MCF 10A (cell line): Measurements from ENCODE around the gene LUZP2. TPM values are rescaled to one million over a fixed set of nuclear protein-coding genes. Genes with fewer than 3 reads are reported as not detected.

Experiments
- BruUV-seq: library from RNA; stranded (reverse); fragments of 400-500 nt; replicated peaks from 2 replicates; lab custom pipeline; 2021; lab: Mats Ljungman, UMichigan
- CTCF ChIA-PET: fragments of 300-600 bp; sonication (Branson Sonifier 250); formaldehyde crosslinking; extraction: SDS; loops from one replicate; lab custom pipeline; 2021; ENCODE audit warnings: antibody characterized with exemption, inconsistent platforms; lab: Yijun Ruan, JAX
- POLR2A ChIA-PET: fragments of 300-600, 350-650 bp; sonication (Branson Sonifier 250); formaldehyde crosslinking; extraction: SDS; loops from one replicate; lab custom pipeline; 2020; ENCODE audit warnings: antibody characterized with exemption, inconsistent platforms; lab: Yijun Ruan, JAX
- DNase-seq: peaks from one replicate; pipeline ENCODE4 v3.0.0-alpha.2; 2018; ENCODE audit not compliant: unreplicated experiment
- H3K27ac Mint-ChIP-seq: one replicate; pipeline ENCODE4 v1.8.0; 2022; ENCODE audit warnings: mild to moderate bottlenecking, low read depth, mixed read lengths; ENCODE audit not compliant: unreplicated experiment
- H3K27me3 Mint-ChIP-seq: one replicate; pipeline ENCODE4 v1.8.0; 2022; ENCODE audit warnings: mixed read lengths; ENCODE audit not compliant: insufficient read depth, unreplicated experiment
- H3K36me3 Mint-ChIP-seq: one replicate; pipeline ENCODE4 v1.8.0; 2022; ENCODE audit warnings: mild to moderate bottlenecking, moderate library complexity, mixed read lengths; ENCODE audit not compliant: insufficient read depth, unreplicated experiment
- H3K4me1 Mint-ChIP-seq: one replicate; pipeline ENCODE4 v1.8.0; 2022; ENCODE audit warnings: mixed read lengths; ENCODE audit not compliant: insufficient read depth, unreplicated experiment
- H3K4me3 Mint-ChIP-seq: one replicate; pipeline ENCODE4 v1.8.0; 2022; ENCODE audit warnings: mild to moderate bottlenecking, moderate library complexity, mixed read lengths; ENCODE audit not compliant: unreplicated experiment
- H3K9me3 Mint-ChIP-seq: one replicate; pipeline ENCODE4 v1.8.0; 2022; ENCODE audit warnings: mixed read lengths; ENCODE audit not compliant: unreplicated experiment
- intact Hi-C: fragments of 100-400 bp; cut with micrococcal nuclease; formaldehyde crosslinking; loops from 2 replicates; pipeline ENCODE4 v1.14.1; 2022
- total RNA-seq: library from RNA; stranded (reverse); gene quantifications from 2 replicates; pipeline ENCODE4 v1.2.3, GENCODE V29; 2022
- TF ChIP-seq, protein P1 (sequence below): fragments of 200-600 bp; IDR thresholded peaks from one replicate; pipeline ENCODE4 v1.8.0; 2022; ENCODE audit warnings: antibody characterized with exemption, mild to moderate bottlenecking; ENCODE audit not compliant: unreplicated experiment

LUZP2 gene
- total RNA-seq, 1 experiment from 2014 or later, result not detected

DNA sequence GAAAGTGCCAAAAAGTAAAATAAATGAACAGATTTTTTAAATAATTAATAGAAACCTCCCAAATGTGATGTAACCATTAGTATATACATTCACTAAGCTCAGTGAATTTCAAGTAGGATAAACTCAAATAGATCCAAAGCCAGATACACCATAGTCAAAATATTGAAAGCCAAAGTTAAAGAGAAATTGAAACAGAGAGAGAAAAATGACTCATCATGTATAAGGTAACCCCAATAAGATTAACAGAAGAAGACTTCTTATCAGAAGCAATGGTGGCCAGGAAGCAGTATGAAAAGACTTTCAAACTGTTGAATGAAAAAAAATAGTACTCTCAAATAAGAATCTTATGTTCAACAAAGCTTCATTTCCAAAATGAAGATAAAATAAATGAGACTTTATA lies 70.5 kb downstream of the LUZP2 start:
- DNase-seq, result no peak
- no peaks in the 10 kb centered on the region for H3K9me3 Mint-ChIP-seq
- no peaks in the 10 kb centered on the region for H3K36me3 Mint-ChIP-seq
- no peak overlapping the region for H3K4me3 Mint-ChIP-seq
- H3K27me3 Mint-ChIP-seq, result peaks cover 62% of the 10 kb centered on the region
- H3K4me1 Mint-ChIP-seq, result no peaks in the 10 kb centered on the region
- intact Hi-C loops, result no loop called here
- BruUV-seq, result no TSS peak
- TF ChIP-seq, protein P1, sequence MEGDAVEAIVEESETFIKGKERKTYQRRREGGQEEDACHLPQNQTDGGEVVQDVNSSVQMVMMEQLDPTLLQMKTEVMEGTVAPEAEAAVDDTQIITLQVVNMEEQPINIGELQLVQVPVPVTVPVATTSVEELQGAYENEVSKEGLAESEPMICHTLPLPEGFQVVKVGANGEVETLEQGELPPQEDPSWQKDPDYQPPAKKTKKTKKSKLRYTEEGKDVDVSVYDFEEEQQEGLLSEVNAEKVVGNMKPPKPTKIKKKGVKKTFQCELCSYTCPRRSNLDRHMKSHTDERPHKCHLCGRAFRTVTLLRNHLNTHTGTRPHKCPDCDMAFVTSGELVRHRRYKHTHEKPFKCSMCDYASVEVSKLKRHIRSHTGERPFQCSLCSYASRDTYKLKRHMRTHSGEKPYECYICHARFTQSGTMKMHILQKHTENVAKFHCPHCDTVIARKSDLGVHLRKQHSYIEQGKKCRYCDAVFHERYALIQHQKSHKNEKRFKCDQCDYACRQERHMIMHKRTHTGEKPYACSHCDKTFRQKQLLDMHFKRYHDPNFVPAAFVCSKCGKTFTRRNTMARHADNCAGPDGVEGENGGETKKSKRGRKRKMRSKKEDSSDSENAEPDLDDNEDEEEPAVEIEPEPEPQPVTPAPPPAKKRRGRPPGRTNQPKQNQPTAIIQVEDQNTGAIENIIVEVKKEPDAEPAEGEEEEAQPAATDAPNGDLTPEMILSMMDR, result no peak
- ChIA-PET POLR2A (no interaction called here), CTCF (interaction anchor here (0.7 kb wide), 1 partner anchor 39 kb away, joined by 3 read pairs; no protein-coding TSS in a partner anchor)
- no peak overlapping the region for H3K27ac Mint-ChIP-seq

DNA sequence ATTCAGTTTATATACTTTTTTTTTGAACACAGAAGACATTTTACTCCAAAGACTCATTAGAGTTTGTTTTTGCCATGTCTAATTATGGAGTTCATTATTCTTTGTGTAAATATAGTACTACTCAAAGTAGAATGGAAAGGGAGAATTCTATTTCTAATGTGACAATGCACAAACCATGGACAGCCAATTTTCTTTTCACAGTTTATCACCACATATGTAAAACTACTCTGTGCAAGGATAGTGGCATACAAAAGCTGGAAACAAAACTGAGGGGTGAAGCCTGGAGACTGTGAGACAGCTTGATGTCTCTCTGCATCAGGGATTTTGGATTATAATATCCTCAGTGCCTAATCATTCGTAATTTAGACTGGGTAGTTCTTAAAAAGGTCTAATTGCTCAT lies 75.5 kb downstream of the LUZP2 start:
- H3K9me3 Mint-ChIP-seq, result no peaks in the 10 kb centered on the region
- peaks cover 6% of the 10 kb centered on the region for H3K4me1 Mint-ChIP-seq
- TF ChIP-seq, protein P1, result no peak
- ChIA-PET POLR2A (no interaction called here), CTCF (no interaction called here)
- BruUV-seq, result no TSS peak
- no peak for DNase-seq
- no peak overlapping the region for H3K4me3 Mint-ChIP-seq
- intact Hi-C loops, result no loop called here
- H3K36me3 Mint-ChIP-seq, result no peaks in the 10 kb centered on the region
- H3K27ac Mint-ChIP-seq, result no peak overlapping the region
- H3K27me3 Mint-ChIP-seq, result peaks cover 67% of the 10 kb centered on the region

DNA sequence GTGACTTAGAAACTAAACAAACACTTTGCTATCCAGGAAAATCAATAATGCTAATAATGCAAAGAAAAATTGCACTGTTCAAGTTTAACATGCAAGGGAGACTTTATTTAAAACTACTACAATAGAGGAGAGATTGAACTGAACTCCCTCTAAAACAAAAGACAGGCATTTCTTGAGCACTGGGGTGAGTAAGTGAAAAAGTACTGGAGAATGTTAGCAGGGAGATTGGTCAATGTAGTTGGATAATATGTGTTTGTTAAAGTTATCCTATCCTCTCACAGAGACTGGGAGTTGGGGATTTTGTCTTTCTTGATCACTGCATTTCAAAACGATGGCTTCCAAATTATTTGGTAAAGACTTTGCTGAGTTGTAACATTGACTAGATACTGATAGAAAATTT lies 77.6 kb downstream of the LUZP2 start:
- POLR2A ChIA-PET, result no interaction called here
- DNase-seq, result no peak

DNA sequence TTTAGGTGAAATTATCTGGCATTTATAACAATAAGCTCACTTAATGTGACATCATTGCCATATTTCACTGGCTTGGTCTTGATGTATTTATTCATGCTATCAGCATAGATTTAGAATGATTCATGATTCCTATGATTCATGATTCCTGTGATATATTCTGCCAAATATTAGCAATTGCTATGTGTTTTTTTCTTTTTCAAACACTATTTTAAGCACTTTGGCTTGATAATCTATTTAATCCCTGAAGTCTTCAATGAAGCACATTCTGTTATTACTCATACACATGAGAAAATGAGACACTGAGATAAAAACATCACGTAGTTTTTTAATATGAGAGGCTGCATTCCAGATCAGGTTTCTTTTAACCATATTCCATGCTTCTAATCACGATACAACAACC lies 78.5 kb downstream of the LUZP2 start:
- H3K27ac Mint-ChIP-seq, result no peak overlapping the region
- ChIA-PET POLR2A (no interaction called here), CTCF (no interaction called here)
- no peaks in the 10 kb centered on the region for H3K36me3 Mint-ChIP-seq
- H3K9me3 Mint-ChIP-seq, result no peaks in the 10 kb centered on the region
- peaks cover 6% of the 10 kb centered on the region for H3K4me1 Mint-ChIP-seq
- intact Hi-C loops, result no loop called here
- DNase-seq, result no peak
- peaks cover 72% of the 10 kb centered on the region for H3K27me3 Mint-ChIP-seq
- no TSS peak for BruUV-seq
- TF ChIP-seq, protein P1, result no peak
- no peak overlapping the region for H3K4me3 Mint-ChIP-seq

More for the DNA sequence above, 77.6 kb downstream of the LUZP2 start:
- Mint-ChIP-seq H3K4me1 (peaks cover 6% of the 10 kb centered on the region), H3K4me3 (no peak overlapping the region), H3K36me3 (no peaks in the 10 kb centered on the region), H3K27me3 (peaks cover 81% of the 10 kb centered on the region), H3K27ac (no peak overlapping the region), H3K9me3 (no peaks in the 10 kb centered on the region)
- CTCF ChIA-PET, result no interaction called here
- BruUV-seq, result no TSS peak
- intact Hi-C loops, result no loop called here
- TF ChIP-seq, protein P1, result no peak
